Stimulated activated naive B cell treated with anti-CD40 and anti-IgM and Interleukin-4, amounts not matched to agents 10 μg/mL and 1 μg/mL and 100 μg/mL, for 72 hours (primary cell): ENCODE measurements around the gene TRIM10.
A peak's percentile ranks its signal among the peaks of the same experiment; 100 is the strongest.
"Not testable (repeated sequence)": the region's sequence is repeated elsewhere in the genome, so short reads cannot be mapped to it uniquely, and the experiment has no call there.

Experiments used
- ATAC-seq, 2 donors: fragments of 150-1000 bp; cut with Tn5 transposase; replicated peaks; 2 replicates each; pipeline ENCODE4 v1.10.0; 2021; ENCODE audit warnings: moderate library complexity in 1 of 2
- DNase-seq: peaks from one replicate; pipeline ENCODE4 v3.0.0; 2021
- H3K27ac Mint-ChIP-seq: one replicate; pipeline ENCODE4 v1.8.0; 2022; ENCODE audit warnings: mild to moderate bottlenecking, mixed read lengths
- H3K27me3 Mint-ChIP-seq, 2 donors: one replicate each; pipeline ENCODE4 v1.8.0; 2022; ENCODE audit warnings: mixed read lengths in 2 of 2
- H3K36me3 Mint-ChIP-seq, 2 donors: one replicate each; pipeline ENCODE4 v1.8.0; 2022; ENCODE audit warnings: mixed read lengths in 2 of 2, mild to moderate bottlenecking in 1 of 2
- H3K4me1 Mint-ChIP-seq, 2 donors: one replicate each; pipeline ENCODE4 v1.8.0; 2022; ENCODE audit warnings: mixed read lengths in 2 of 2, mild to moderate bottlenecking in 1 of 2
- H3K4me3 Mint-ChIP-seq, 2 donors: one replicate each; pipeline ENCODE4 v1.8.0; 2022; ENCODE audit warnings: mild to moderate bottlenecking in 2 of 2, mixed read lengths in 2 of 2, moderate library complexity in 1 of 2
- H3K9me3 Mint-ChIP-seq, 2 donors: one replicate each; pipeline ENCODE4 v1.8.0; 2022; ENCODE audit warnings: mixed read lengths in 2 of 2, mild to moderate bottlenecking in 1 of 2

Gene TRIM10

DNA sequence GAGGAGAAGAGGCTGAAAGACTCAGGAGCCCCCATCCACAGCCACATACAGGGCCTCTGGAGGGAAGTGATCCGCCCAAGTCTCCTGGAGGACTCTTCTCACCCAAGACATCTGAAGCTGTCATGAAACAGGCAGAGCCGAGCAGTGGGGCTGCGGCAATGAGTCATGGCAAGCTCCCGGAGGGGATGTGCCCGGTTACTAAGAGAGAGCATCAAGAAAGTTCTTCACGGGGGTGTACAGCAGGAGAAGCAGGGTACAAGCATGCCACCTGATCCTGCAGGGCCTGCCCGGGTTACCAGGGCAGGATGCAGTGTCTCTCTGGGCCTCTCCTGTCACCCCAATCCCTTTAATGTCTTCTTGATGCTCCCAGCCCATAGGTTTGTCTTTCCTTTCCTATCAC, 31.1 kb upstream of the TRIM10 start:
- Mint-ChIP-seq H3K4me1 (peaks cover 6 to 11% of the 10 kb centered on the region in 2 donors), H3K27ac (no peak overlapping the region), H3K36me3 (peaks cover 43 to 50% of the 10 kb centered on the region in 2 donors), H3K27me3 (no peaks in the 10 kb centered on the region), H3K9me3 (no peaks in the 10 kb centered on the region), H3K4me3 (no peak overlapping the region)
- DNase-seq, result no peak
- ATAC-seq, result no peak

DNA sequence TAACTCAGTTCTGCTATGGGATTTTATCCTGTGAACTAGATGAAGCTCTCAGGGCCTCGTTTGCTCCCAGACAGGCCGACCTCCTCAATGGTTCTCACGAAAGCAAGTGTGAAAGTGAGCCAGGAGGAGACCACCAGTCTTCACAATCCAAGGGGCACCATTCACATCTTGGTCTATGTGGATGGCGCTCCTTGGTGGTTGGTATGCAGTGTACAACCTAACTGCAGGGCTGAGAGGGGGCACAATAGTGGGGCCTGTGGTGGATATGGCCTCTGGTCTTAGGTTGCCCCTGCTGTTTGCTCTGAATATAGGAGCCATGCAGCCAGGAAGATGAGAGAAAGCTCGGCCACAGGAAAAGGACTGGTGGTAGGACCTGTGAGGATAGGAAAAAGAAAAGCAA, 27.5 kb upstream of the TRIM10 start:
- no peak for DNase-seq
- Mint-ChIP-seq H3K9me3 (no peaks in the 10 kb centered on the region), H3K4me1 (peaks cover 0 to 2% of the 10 kb centered on the region in 2 donors), H3K4me3 (no peak overlapping the region), H3K27ac (peak overlapping the region; percentile 2), H3K27me3 (no peaks in the 10 kb centered on the region), H3K36me3 (peaks cover 52 to 59% of the 10 kb centered on the region in 2 donors)
- no peak for ATAC-seq

DNA sequence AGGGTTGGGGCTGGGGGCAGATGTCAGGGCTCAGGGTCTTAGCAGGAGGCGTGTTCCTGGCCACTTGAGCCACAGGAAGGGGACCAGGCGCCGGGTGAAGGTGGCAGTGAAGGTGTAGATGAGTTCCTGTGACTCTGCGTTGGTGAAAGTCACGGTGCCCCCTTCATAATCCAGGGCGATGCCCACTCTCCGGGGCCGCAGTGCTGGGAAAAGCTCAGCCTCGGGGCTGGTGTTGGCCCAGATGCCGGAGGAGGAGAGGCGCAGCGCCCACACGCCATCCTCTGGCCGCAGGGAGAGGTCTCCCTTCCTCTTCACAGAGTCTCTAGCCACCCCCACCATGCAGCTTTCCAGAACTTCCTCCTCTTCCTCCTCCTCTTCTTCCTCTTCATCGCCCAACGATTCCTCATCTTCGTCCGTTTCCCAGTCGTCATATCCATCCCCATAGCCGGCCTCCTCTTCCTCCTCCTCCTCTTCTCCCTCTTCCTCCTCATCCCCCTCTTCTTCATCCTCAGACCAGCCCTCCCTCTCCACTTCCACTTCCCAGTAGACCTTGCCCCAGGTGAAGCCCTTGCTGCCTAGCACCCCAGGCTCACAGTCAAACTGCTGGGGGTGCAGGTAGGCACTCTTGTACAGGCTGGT, 25.0 kb upstream of the TRIM10 start:
- ATAC-seq (no peak), DNase-seq (no peak)
- Mint-ChIP-seq H3K4me3 (no peak overlapping the region), H3K4me1 (peaks cover 0 to 2% of the 10 kb centered on the region in 2 donors), H3K27me3 (no peaks in the 10 kb centered on the region), H3K27ac (peak overlapping the region; percentile 65), H3K9me3 (peaks cover 0 to 5% of the 10 kb centered on the region in 2 donors), H3K36me3 (peaks cover 44 to 48% of the 10 kb centered on the region in 2 donors)

DNA sequence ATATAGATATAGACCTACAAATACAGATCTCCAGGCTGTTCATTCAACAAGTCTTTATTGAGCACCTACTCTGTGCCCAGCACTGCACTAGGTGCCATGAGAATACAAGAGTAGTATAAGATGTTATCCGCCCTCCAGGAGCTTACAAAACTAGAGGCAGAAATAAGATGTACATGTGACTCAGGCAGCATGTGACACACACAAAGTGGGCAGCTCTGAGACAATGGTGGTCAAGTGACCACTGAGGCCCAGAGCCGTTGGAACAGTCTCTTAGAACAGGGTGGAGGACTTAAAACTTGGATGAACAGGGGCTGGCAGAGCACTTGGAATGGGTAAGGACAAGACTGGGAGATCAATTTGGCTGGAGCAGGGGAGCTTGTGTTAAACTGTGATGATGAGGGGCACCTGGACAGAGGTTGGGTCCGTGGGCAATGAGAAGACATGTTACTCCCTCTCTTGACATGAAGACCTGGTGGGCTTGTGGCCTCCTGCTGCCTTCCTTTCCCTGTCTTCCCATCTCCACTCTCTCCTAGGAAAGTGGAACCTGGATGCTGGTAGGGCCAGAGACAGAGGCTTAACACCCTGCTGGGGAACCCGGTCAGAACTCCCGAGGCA, 23.5 kb upstream of the TRIM10 start:
- Mint-ChIP-seq H3K36me3 (peaks cover 37% of the 10 kb centered on the region in 2 donors), H3K27ac (peak overlapping the region; percentile 60), H3K27me3 (peaks cover under 1 to 2% of the 10 kb centered on the region in 2 donors), H3K4me1 (peaks cover 0 to 2% of the 10 kb centered on the region in 2 donors), H3K4me3 (no peak overlapping the region), H3K9me3 (peaks cover under 1 to 7% of the 10 kb centered on the region in 2 donors)
- ATAC-seq (no peak), DNase-seq (no peak)

DNA sequence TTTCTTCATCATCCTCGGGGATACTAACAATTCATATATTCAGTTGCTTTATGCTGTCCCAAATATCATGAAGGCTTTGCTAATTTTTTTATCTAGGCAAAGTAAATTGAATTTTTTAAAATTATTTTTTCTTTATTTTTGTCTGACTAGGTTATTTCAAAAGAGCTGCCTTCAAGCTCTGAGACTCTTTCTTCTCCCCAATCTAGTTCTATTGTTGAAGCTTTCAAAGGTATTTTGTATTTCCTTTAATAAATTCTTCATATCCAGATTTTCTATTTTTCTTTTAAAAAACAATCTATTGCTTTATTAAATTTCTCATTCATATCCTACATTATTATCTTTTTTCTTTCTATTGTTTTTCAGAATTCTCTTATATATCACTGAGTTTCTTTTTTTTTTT, 19.1 kb upstream of the TRIM10 start:
- H3K27me3 Mint-ChIP-seq, result peaks cover 33 to 43% of the 10 kb centered on the region in 2 donors
- DNase-seq (no peak), ATAC-seq (no peak)
- H3K36me3 Mint-ChIP-seq, result peaks cover 7 to 11% of the 10 kb centered on the region in 2 donors
- peaks cover 0 to 2% of the 10 kb centered on the region in 2 donors for H3K4me1 Mint-ChIP-seq
- H3K27ac Mint-ChIP-seq, result no peak overlapping the region
- H3K4me3 Mint-ChIP-seq, result no peak overlapping the region
- peaks cover 6 to 8% of the 10 kb centered on the region in 2 donors for H3K9me3 Mint-ChIP-seq

DNA sequence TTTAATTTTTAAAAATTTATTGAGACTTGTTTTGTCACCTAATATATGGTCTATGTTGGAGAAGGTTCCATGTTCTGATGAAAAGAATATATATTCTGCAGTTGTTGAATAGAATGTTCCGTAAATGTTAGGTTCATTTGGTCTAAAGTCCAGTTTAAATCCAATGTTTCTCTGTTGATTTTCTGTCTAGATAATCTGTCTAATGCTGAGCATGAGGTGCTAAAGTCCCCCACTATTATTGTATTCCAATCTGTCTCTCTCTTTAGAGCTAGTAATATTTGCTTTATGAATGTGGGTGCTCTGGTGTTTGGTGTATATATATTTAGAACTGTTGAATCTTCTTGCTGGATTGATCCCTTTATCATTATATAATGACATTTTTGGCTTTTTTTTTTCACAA, 17.8 kb upstream of the TRIM10 start:
- DNase-seq, result no peak
- peaks cover 33 to 49% of the 10 kb centered on the region in 2 donors for H3K27me3 Mint-ChIP-seq
- ATAC-seq, result no peak
- no peaks in the 10 kb centered on the region for H3K36me3 Mint-ChIP-seq
- H3K4me1 Mint-ChIP-seq, result peaks cover 0 to 5% of the 10 kb centered on the region in 2 donors
- no peak overlapping the region for H3K27ac Mint-ChIP-seq
- H3K9me3 Mint-ChIP-seq, result peaks cover 6 to 8% of the 10 kb centered on the region in 2 donors
- no peak overlapping the region for H3K4me3 Mint-ChIP-seq

DNA sequence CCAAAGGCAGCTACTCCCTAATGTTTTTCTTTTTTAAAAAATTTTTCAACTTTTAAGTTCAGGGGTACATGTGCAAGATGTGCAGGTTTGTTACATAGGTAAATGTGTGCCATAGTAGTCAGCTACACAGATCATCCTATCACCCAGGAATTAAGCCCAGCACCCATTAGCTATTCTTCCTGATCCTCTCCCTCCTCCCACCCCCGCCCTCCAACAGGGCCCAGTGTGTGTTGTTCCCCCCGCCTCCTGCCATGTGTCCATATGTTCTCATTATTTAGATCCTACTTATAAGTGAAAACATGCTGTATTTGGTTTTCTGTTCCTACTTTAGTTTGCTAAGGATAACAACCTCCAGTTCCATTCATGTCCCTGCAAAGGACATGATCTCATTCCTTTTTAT, 14.8 kb upstream of the TRIM10 start:
- H3K27ac Mint-ChIP-seq, result no peak overlapping the region
- H3K4me3 Mint-ChIP-seq, result no peak overlapping the region
- H3K4me1 Mint-ChIP-seq, result peaks cover 4 to 11% of the 10 kb centered on the region in 2 donors
- DNase-seq (no peak), ATAC-seq (no peak)
- no peaks in the 10 kb centered on the region for H3K36me3 Mint-ChIP-seq
- peaks cover 50 to 74% of the 10 kb centered on the region in 2 donors for H3K27me3 Mint-ChIP-seq
- peaks cover 2 to 6% of the 10 kb centered on the region in 2 donors for H3K9me3 Mint-ChIP-seq

DNA sequence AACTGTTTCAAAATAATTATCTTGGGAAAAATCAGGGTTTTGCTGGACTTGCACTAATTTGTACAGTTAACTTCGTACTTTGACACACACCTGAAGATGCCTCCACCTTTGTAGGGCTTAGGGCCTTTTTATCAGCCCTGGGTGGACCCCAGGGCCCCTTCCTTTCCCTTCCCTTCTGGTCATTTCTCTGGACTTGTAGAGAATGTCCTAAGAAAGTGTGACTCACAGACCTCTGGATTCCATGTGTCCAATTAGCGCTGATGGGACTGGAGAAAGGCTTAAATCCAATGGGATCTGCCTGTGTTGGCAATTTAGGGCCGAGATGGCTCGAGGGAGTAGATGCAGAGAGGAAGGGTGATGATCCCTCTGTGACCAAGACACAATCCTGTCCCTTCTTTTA, 11.7 kb upstream of the TRIM10 start:
- H3K27me3 Mint-ChIP-seq, result peaks cover 61 to 83% of the 10 kb centered on the region in 2 donors

DNA sequence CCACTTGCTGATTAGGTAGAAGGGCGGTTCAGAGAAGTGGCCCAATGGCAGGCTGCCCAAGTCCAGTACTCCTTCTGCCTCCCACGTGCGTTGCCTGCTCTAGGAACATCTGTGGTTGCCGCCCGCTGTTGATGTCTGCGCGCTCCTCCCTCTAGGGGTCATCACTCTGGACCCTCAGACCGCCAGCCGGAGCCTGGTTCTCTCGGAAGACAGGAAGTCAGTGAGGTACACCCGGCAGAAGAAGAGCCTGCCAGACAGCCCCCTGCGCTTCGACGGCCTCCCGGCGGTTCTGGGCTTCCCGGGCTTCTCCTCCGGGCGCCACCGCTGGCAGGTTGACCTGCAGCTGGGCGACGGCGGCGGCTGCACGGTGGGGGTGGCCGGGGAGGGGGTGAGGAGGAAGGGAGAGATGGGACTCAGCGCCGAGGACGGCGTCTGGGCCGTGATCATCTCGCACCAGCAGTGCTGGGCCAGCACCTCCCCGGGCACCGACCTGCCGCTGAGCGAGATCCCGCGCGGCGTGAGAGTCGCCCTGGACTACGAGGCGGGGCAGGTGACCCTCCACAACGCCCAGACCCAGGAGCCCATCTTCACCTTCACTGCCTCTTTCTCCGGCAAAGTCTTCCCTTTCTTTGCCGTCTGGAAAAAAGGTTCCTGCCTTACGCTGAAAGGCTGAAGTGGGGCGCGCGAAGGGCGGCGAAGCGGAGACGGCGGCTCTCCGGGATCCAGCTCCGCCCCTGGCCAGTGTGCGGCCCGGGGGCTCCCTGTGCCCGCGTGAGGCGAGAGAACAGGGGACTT, 10.9 kb upstream of the TRIM10 start:
- DNase-seq (no peak), ATAC-seq (peak; percentile 52 to 55)
- Mint-ChIP-seq H3K9me3 (no peaks in the 10 kb centered on the region), H3K4me1 (peaks cover 7 to 11% of the 10 kb centered on the region in 2 donors), H3K27ac (no peak overlapping the region), H3K36me3 (no peaks in the 10 kb centered on the region), H3K27me3 (peaks cover 58 to 78% of the 10 kb centered on the region in 2 donors), H3K4me3 (peak overlapping the region; percentile 69 to 75)

More for the DNA sequence above, 11.7 kb upstream of the TRIM10 start:
- peaks cover 7 to 11% of the 10 kb centered on the region in 2 donors for H3K4me1 Mint-ChIP-seq
- H3K4me3 Mint-ChIP-seq, result peak overlapping the region; percentile 41 to 75
- H3K9me3 Mint-ChIP-seq, result no peaks in the 10 kb centered on the region
- DNase-seq, result no peak
- H3K36me3 Mint-ChIP-seq, result no peaks in the 10 kb centered on the region
- H3K27ac Mint-ChIP-seq, result no peak overlapping the region
- ATAC-seq, result no peak

DNA sequence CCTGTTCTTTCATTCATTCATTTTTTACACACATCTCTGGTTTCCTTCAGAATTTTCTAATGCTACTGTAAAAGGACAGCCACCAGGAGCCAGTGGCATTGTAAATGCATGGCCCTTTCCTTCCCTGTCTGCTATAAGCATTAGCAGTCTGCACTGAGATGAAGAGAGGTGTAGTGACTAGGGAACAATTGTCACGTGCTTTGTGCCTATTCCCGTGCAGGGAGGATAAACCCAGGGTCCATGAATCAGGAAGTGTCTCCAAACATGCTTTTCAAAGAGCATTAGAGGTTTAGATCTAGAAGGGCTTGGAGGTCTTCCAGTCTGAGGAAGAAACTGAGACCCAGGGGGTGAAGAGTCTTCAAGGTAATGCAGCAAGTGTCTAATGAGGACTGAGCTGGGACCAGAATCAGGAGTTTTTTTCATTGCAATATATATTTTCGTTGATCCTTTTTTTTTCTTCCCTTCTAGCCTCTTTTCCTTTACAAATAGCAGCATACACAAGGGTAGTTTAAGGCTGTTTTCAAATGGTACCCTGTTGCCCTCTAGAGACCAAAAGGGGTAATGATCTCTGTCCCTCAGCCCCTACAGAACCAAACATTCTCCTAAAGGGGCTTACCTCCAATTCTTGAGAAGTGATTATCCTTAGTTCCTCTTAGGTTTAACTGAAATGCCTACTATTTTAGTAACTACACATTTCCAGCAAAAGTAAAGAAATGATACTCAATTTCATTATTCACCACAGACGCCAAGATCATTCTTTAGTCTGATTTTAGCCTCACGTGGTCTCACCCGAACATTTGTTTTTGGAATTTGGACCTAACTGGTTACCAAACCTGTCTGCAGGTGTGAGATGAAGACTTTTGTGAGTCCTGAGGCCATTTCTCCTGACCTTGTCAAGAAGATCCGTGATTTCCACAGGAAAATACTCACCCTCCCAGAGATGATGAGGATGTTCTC, 8.9 kb upstream of the TRIM10 start:
- no peaks in the 10 kb centered on the region for H3K9me3 Mint-ChIP-seq
- ATAC-seq (peak; percentile 85 to 89), DNase-seq (no peak)
- H3K27me3 Mint-ChIP-seq, result peaks cover 57 to 74% of the 10 kb centered on the region in 2 donors
- H3K36me3 Mint-ChIP-seq, result no peaks in the 10 kb centered on the region
- no peak overlapping the region for H3K27ac Mint-ChIP-seq
- no peak overlapping the region for H3K4me3 Mint-ChIP-seq
- peaks cover 7 to 10% of the 10 kb centered on the region in 2 donors for H3K4me1 Mint-ChIP-seq

DNA sequence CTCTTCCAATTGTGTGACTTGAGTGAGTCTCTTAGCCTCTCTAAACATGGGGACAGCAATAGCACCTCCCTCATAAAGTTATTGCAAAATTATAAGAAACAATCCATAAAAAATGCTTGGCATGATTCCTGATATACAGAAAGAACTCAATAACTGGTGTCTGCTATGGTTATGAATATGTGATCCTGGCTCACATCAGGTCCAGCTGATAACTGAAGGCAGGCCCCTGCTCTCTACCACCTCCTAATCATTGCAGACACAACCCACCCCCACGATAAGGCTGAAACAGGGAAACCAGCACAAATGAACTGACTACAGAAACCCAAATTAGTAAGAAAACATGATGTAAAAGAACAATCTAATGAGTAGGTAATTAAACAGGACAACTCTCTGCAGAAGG, 7.7 kb upstream of the TRIM10 start:
- no peak overlapping the region for H3K27ac Mint-ChIP-seq
- no peaks in the 10 kb centered on the region for H3K9me3 Mint-ChIP-seq
- no peak for ATAC-seq
- no peaks in the 10 kb centered on the region for H3K36me3 Mint-ChIP-seq
- peaks cover 63 to 78% of the 10 kb centered on the region in 2 donors for H3K27me3 Mint-ChIP-seq
- H3K4me1 Mint-ChIP-seq, result peaks cover 6 to 7% of the 10 kb centered on the region in 2 donors
- H3K4me3 Mint-ChIP-seq, result no peak overlapping the region
- no peak for DNase-seq

DNA sequence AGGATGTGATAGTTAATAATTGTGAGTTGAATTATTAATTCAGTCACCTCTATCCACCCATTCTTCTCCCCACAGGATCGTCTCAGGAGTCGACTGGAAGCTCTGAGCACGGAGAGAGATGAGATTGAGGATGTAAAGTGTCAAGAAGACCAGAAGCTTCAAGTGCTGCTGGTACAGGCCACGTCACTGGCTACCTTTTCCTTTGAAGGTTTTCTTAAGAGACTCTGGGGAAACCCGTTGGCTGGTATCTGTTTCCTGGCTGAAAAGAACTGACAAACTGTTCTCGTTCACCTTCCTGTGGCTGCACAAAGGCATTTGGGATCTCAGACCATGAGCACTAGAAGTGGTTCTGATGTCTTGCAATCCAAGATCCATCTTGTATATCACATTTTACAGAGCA, 6.1 kb upstream of the TRIM10 start:
- DNase-seq (no peak), ATAC-seq (no peak)
- Mint-ChIP-seq H3K4me1 (peaks cover 6 to 7% of the 10 kb centered on the region in 2 donors), H3K27ac (no peak overlapping the region), H3K4me3 (no peak overlapping the region), H3K36me3 (no peaks in the 10 kb centered on the region), H3K27me3 (peaks cover 56 to 68% of the 10 kb centered on the region in 2 donors), H3K9me3 (no peaks in the 10 kb centered on the region)

DNA sequence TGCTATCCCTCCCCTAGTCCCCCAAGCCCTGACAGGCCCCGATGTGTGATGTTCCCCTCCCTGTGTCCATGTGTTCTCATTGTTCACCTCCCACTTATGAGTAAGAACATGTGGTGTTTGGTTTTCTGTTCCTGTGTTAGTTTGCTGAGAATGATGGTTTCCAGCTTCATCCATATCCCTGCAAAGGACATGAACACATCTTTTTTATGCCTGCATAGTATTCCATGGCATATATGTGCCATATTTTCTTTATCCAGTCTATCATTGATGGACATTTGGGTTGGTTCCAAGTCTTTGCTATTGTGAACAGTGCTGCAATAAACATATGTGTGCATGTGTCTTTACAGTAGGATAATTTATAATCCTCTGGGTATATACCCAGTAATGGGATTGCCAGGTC, 4.2 kb upstream of the TRIM10 start:
- H3K9me3 Mint-ChIP-seq, DNase-seq, ATAC-seq, H3K27ac Mint-ChIP-seq, H3K4me3 Mint-ChIP-seq, H3K36me3 Mint-ChIP-seq, H3K4me1 Mint-ChIP-seq: not testable (repeated sequence)
- peaks cover 53 to 58% of the 10 kb centered on the region in 2 donors for H3K27me3 Mint-ChIP-seq

DNA sequence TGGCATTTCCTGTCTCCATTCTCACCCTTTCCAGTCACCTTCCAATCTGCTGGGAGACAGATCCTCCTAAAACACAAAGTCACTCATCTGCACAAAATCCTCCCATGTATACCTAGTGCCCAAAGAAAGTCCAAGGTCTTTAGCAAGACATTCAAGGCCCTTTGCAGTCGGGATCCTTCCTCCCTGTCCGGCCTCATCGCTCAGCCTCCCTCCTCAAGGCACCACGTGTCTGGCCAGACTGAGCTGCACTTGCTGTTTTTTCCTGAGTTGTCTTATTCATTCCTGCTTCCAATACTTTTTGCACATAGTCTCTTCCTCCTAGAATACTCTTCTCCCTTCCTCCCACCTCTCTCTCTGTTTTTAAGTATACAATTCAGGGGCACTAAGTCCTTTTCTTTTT, 3.7 kb upstream of the TRIM10 start:
- no peaks in the 10 kb centered on the region for H3K4me1 Mint-ChIP-seq
- ATAC-seq (no peak), DNase-seq (no peak)
- peaks cover 54 to 58% of the 10 kb centered on the region in 2 donors for H3K27me3 Mint-ChIP-seq
- H3K36me3 Mint-ChIP-seq, result no peaks in the 10 kb centered on the region
- H3K4me3 Mint-ChIP-seq, result no peak overlapping the region
- no peaks in the 10 kb centered on the region for H3K9me3 Mint-ChIP-seq
- no peak overlapping the region for H3K27ac Mint-ChIP-seq
